Bronchial epithelial cell (primary cell): Measurements from ENCODE around the gene PDE6B. TPM values are rescaled to one million over a fixed set of nuclear protein-coding genes. Genes with fewer than 3 reads are reported as not detected.

Source experiments
- DNase-seq: peaks from one replicate; pipeline ENCODE4 v3.0.0-alpha.2; 2010; ENCODE audit warnings: low read depth
- FAIRE-seq: peaks from 2 replicates; lab custom pipeline; 2011; peaks lifted over from hg19 to GRCh38; lab: Jason Lieb, UNC
- H3K27me3 ChIP-seq: 2 replicates; pipeline ENCODE4 v1.5.1; 2011; ENCODE audit warnings: low read length; ENCODE audit not compliant: control insufficient read depth, insufficient read depth
- H3K36me3 ChIP-seq: 2 replicates; pipeline ENCODE4 v1.5.1; 2011; ENCODE audit warnings: low read length; ENCODE audit not compliant: control insufficient read depth, insufficient read depth
- H3K4me3 ChIP-seq: 2 replicates; pipeline ENCODE4 v1.5.1; 2011; ENCODE audit warnings: mild to moderate bottlenecking, low read depth, low read length, control low read depth
- CTCF ChIP-seq: IDR thresholded peaks from 2 replicates; pipeline ENCODE4 v1.5.1; 2011; ENCODE audit warnings: mild to moderate bottlenecking, moderate library complexity, low read length, control low read depth, inconsistent platforms; ENCODE audit not compliant: insufficient read depth, severe bottlenecking
- total RNA-seq: library from RNA; depleted of rRNA; stranded (reverse); fragments of >200 nt; gene quantifications from 2 replicates; pipeline ENCODE4 v1.2.1, GENCODE V29; 2014

The PDE6B gene
- total RNA-seq, 1 donor from 2014 or later = not detected

DNA sequence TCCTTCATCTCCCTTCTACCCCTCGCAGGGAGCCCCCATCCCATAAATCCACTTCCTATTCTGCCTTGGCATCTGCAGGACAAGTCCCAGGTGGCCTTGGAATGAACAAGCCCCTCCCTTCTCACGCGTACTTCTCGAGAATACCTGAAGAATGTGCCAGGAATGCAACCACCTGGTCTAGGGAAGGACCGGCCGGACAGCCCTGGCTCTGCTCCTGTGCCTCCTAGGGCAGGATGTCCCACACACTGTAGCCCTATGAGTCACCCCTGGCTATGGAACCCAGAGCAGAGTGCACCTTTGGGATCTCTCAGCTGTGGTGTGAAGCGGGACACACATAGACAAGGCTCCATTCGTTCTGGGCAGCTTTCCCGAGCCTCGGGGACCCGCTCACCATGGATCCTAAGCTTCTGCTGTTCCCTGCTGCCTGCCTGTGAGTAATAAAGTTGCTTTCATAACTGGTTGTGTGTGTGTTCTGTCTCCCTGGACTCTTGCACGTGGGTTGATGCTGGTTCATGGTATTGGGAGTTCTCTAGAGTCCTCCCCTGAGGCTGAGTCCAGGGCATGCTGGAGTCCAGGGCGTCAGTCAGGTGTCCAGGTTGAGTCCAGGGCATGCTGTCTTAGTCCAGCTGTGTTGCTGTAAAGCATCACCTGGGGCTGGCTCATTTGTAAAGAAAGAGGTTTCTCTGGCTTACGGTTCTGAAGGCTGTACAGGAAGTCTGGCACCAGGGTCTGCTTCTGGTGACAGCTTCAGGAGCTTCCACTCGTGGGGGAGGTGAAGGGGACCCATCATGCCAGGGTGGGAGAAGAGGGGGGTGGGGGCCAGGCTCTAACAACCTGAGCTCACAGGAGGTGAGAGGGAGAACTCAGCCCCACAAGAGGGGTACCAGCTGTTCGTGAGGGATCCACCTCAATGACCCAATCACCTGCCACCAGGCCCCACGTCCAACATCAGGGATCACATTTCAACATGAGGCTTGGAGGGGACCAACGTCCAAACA lies 7.4 kb upstream of the PDE6B start:
- peak; percentile 13 for DNase-seq
- peak; percentile 92 for FAIRE-seq
- TF ChIP-seq CTCF = no peak
- H3K36me3 ChIP-seq = no peaks in the 10 kb centered on the region
- no peaks in the 10 kb centered on the region for H3K27me3 ChIP-seq
- no peak overlapping the region for H3K4me3 ChIP-seq

- no peak for TF ChIP-seq CTCF
- FAIRE-seq (no peak), DNase-seq (no peak)
- H3K4me3 ChIP-seq = no peak overlapping the region
- no peaks in the 10 kb centered on the region for H3K27me3 ChIP-seq
- H3K36me3 ChIP-seq = no peaks in the 10 kb centered on the region
These were observed 5.2 kb upstream of the PDE6B start for GRCh38 chr4:620201-620600.

GRCh38 chr4:620851-621261 lies 4.5 kb upstream of the PDE6B start:
- DNase-seq = no peak
- Histone ChIP-seq H3K36me3 (no peaks in the 10 kb centered on the region), H3K4me3 (no peak overlapping the region), H3K27me3 (no peaks in the 10 kb centered on the region)
- FAIRE-seq = no peak
- no peak for TF ChIP-seq CTCF

GRCh38 chr4:621296-622070 lies 3.9 kb upstream of the PDE6B start:
- TF ChIP-seq CTCF = no peak

GRCh38 chr4:622071-622995 lies 3.0 kb upstream of the PDE6B start:
- H3K4me3 ChIP-seq = no peak overlapping the region
- no peaks in the 10 kb centered on the region for H3K27me3 ChIP-seq
- FAIRE-seq = peak; percentile 100
- TF ChIP-seq CTCF = no peak
- H3K36me3 ChIP-seq = no peaks in the 10 kb centered on the region
- no peak for DNase-seq

More at GRCh38 chr4:621296-622070, 3.9 kb upstream of the PDE6B start:
- FAIRE-seq (no peak), DNase-seq (no peak)
- Histone ChIP-seq H3K4me3 (no peak overlapping the region), H3K27me3 (no peaks in the 10 kb centered on the region), H3K36me3 (no peaks in the 10 kb centered on the region)
